Activated CD4-positive, alpha-beta T cell treated with anti-CD3 and anti-CD28 coated beads, Interleukin-2, Interleukin-6, amounts not matched to agents 100 ng/mL and 50 ng/mL, durations not matched to agents 16 hours and 8 hours (primary cell): ENCODE results near the gene PPP4R2.
"Not testable (repeated sequence)": the region's sequence is repeated elsewhere in the genome, so short reads cannot be mapped to it uniquely, and the experiment has no call there.

Experiments
- DNase-seq: peaks from one replicate; pipeline ENCODE4 v3.0.0-alpha.2; 2020

PPP4R2 gene

GRCh38 chr3:72977060-72977808 lies 19.4 kb upstream of the PPP4R2 start:
- DNase-seq, result peak; percentile 73

DNA sequence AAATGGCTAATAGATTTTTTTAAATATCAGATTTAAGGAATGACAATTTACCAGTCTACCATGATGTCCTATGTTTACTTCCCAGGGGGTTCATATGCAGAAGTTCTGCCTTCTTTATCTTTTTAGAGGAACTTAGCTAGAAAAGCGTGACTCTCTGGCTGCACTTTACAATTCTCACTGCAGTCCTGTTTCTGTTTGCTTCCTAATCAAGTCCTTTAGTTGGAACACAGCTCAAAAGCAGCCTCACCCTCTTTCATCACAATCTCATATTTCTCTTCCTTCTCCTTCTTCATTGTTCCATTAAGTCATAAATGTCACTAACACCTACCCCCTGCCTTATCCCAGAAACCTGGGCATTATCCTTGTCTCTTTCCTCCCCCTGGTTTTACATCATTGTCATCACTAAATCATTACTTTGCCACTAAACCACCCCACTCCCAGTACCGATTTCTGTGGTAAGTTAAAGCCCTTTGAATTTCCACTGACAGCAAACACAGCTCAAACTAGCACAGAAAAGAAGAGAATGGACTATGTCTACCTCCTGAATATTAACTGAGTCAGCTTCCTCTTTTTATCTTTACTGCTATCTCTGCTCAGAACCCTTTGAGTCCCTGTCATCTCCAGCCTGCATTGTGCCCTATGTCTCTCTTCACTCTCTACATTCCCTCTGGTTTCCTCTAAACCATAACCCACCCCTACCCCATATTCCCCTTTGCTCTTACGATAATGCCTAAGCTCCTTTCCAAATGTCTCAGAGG lies 13.8 kb upstream of the PPP4R2 start:
- DNase-seq, result no peak

GRCh38 chr3:72985576-72985975 lies 11.0 kb upstream of the PPP4R2 start:
- no peak for DNase-seq

DNA sequence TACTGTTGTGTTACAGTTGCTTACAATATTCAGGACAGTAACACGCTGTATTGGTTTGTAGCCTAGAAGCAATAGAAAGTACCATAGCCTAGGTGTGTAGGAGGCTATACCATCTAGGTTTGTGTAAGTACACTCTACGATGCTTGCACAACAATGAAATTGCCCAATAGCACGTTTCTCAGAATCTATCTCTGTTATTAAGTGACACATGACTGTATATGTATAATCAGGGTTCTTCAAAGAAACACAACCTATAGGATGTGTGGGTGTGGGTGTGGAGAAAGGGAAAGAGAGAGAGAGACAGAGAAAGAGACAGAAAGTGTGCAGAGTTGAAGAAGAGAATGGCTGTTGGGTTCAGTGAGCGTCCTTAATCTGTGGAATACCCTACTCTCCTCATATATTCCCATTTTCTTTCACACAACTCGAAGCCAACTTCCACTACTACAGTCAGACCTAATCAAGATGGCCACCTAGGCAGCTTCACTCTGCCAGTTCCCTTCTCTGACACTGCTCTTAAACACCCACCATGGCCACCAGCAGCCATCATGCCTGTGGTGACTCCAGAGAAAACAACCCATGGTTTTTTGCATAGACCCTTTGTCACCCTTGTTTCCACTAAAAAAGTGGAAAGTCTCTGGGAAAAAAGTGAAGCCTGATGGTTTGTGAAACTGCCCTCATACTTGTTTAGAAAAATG lies 5.8 kb upstream of the PPP4R2 start:
- DNase-seq, result no peak

DNA sequence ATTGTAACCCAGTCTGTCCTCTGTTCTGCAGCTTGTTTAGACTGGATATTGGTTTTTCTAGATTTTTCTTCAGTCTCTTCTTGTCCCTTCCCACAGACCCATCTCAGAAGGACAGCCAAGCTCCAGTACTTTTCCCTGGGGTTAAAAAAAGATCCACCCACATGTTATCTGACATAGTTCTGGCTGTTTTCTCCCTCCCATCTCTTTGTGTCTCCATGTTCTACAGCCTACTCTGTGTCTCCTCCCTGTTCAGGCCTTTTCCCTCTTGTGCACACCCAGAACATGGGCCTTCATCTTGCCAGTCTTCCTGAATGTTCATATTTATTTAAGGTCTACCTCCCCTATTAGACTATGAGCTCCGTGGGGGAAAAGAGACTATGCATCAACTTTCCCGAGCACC lies 5.1 kb upstream of the PPP4R2 start:
- DNase-seq, result no peak

DNA sequence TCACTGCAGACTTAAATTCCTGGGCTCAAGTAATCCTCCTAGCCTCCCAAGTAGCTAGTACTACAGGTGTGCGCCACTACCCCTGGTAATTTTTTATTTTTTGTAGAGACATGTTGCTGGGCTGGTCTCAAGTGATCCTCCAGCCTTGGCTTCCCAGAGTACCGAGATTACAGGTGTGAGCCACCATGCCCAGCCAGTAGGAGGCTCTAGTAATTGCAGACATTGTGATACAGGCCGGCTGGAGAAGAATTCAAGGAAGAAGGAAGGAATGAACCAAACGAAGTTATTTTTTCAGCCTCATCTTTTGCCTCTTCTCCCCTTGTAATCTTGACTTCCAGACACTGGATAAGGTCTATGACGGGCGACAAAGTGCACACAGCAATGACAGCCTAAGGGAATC lies 3.2 kb upstream of the PPP4R2 start:
- DNase-seq, result no peak

GRCh38 chr3:72995337-72995736 lies 1.3 kb upstream of the PPP4R2 start:
- DNase-seq, result no peak

DNA sequence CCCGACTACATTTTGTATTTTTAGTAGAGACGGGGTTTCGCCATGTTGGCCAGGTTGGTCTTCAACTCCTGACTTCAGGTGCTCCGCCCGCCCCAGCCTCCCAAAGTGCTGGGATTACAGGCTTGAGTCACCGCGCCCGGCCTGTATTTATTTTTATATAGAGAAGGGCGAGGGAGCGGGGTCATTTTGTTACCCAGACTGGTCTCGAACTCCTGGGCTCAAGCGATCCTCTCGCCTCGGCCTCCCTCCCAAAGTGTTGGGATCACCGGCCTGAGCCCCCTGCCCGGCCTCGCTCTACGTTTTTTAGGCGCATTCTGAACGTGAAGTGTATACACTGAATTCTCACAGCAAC lies 514 bp upstream of the PPP4R2 start:
- no peak for DNase-seq

- peak; percentile 70 for DNase-seq
These were observed 880 bp downstream of the PPP4R2 start for GRCh38 chr3:72997421-72997961.

GRCh38 chr3:72998466-72998865 lies 1.9 kb downstream of the PPP4R2 start:
- DNase-seq, result no peak

- DNase-seq, result peak; percentile 43
These were observed 3.3 kb downstream of the PPP4R2 start for GRCh38 chr3:72999951-73000350.

DNA sequence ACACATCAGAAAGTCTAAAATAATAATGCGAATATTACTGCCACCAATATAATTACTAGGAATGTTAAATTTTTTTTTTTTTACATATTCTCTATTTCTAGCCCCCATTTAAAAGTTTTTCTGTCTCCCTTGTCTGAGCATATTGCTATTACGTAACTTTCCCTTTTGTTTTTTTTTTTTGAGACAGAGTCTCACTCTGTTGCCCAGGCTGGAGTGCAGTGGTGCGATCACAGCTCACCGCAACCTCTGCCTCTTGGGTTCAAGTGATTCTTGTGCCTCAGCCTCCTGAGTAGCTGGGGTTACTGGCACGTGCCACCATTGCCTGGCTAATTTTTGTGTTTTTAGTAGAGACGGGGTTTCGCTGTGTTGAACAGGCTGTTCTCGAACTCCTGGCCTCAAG lies 6.4 kb downstream of the PPP4R2 start:
- not testable (repeated sequence) for DNase-seq

- DNase-seq, result no peak
These were observed 7.7 kb downstream of the PPP4R2 start for GRCh38 chr3:73004316-73004715.

DNA sequence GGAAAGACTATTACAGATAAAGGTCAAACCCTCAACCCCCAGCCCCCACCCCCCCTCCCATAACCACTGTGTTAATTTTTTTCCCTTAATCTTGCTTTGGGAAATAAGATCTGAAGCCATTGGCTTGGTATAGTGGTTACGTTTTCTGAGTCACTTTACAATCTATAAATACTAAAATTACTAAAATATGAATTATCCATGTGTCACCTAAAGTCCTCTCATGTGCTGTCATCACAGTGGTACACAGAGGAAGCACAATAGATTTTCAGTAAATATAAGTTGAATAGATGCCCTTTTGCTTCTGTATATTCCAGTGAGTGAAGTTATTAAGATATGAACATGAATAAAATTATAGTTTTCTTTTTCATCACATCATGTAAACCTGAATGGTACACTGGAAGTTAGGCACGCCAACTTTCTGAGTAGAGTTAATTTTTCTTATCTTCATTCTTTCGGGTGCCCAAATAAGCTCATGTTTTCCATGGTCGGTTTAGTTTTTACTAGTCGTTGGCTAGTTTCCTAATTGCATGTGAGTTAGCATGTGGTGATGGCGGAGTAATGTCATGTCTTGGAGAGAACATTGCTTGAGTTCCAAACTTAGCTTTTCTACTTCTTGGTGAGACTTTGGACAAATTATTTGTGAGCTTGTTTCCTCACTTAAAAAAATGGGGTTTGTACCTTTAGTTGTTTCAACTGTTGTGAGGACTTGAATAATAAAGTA lies 11.5 kb downstream of the PPP4R2 start:
- peak; percentile 29 for DNase-seq

DNA sequence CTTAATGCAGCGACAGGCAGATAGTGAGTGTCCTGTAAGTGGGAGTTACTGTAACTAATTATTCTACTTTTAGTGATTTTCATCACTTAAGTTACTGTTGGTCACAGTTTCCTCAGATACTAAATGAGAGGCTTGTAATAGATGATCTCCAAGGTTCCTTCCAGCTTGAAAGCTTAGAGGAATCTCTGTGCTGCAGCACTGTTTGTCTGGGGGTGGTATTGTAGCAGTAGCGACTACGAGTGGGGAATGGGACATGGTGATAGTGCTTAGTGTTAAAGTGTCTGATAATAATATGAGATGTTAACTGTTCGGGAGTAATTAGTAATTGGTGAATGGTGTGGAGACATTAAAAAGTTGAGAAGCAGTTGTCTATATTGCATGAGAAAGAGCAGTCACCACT lies 12.4 kb downstream of the PPP4R2 start:
- DNase-seq, result no peak

DNA sequence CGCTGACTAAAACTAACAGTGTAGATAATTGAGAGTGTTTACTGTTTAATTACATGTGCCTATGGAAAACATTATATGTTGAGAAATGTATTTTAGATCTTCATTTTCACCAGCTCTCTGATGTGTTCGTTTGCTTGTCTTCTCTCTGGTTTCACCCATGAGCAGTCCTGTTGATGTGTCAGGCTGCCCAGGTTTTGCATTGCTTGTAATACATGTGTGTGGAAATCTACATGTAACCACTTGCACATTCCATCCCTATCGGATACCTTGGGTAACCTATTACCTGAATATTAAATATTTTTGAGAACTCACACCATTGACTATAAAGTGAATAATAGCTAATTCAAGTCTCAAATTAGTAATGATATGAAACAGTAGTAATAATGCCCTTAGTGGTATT lies 13.1 kb downstream of the PPP4R2 start:
- DNase-seq, result no peak

GRCh38 chr3:73010158-73010557 lies 13.5 kb downstream of the PPP4R2 start:
- no peak for DNase-seq

DNA sequence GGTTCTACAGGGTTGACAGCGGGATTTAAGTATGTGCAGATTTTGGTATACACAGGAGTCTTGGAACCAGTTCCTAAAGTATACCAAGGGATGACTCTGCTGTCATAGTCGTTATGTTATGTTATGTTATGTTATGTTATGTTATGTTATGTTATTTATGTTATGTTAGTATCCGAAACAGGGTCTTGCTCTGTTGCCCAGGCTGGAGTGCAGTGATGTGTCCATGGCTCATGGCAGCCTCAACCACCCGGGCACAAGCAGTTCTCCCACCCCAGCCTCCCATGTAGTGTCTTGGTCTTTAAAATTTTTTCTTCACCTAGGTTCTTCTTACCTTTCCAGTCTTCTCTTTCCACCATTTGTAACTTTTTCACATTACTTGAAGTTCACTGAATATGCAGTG lies 21.7 kb downstream of the PPP4R2 start:
- DNase-seq, result no peak

GRCh38 chr3:73018790-73019441 lies 22.3 kb downstream of the PPP4R2 start:
- no peak for DNase-seq

DNA sequence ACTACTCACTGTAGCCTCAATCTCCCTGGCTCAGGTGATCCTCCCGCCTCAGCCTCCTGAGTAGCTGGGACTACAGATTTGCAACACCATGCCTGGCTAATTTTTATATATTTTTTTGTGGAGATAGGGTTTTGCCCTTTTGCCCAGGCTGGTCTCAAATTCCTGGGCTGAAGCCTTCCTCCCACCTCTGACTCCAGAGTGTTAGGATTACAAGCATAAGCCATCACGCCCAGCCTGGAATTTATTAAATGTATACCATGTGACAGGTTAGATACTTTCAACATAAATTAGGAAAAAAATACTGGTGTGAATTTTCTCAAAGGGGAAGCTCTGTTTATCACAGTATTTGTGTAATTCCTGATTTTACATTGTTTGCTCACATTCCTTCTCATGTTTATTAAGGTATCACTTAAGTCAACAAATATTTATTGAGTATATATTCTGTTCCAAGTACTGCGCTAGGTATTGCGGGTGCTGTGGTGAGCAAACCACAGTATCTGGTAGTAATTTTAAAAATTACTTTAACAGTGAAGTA lies 24.8 kb downstream of the PPP4R2 start:
- no peak for DNase-seq

DNA sequence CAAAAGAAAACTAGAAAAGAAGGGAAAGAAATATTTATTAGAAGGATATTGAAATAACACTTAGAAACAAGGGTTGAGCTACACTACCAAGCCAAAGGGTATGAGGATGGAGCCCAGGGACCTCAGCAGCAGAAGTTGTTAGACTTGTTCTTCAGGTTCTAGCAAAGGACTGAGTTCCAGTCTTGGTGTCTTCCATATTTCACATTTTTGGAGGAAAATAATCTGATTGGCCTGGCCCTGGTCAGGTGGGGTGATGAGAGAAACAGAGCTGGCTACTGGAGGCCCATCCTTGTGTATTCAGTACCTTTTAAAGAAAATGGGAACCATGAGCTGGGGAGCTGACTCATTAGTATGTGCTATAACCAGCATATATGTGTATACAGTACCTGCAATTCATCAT lies 28.2 kb downstream of the PPP4R2 start:
- DNase-seq, result no peak

DNA sequence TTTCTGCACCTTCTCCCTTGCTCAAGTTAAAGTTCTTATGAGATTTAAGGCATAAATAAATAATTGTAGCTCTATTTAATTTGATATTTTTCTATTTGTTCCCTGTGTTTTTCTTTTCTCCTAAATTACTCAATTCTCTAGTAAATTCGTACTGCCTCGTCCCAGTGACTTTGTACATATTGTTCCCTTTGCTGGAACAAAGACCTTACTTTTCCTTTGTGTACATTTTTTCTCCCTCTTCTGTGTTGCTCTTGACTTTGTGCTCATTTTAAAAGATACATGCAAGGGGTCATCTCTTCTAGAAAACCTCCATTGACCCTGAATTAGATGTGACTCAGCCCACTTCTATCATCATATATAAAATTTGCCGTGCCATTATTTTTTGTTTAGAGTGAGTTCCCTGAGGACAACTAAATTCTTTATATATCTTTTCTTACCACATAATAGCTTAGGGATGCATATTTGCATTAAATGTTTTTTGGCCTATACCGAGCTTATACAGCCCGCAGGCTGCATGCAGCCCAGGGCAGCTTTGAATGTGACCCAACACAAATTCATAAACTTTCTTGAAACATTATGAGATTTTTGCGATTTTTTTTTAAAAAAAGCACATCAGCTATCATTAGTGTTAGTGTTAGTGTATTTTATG lies 29.6 kb downstream of the PPP4R2 start:
- DNase-seq, result no peak
